K562 (cell line): ENCODE results near the gene SERGEF. TPM values are rescaled to one million over a fixed set of nuclear protein-coding genes. Genes with fewer than 3 reads are reported as not detected.

ENCODE experiments used
- ATAC-seq: fragments of 200-7000 bp; cut with Tn5 transposase; 3 replicates; pipeline ENCODE4 v1.9.1; 2020; ENCODE audit warnings: moderate library complexity
- BruUV-seq: library from RNA; stranded (reverse); fragments of 400-500 nt; replicated peaks from 2 replicates; lab custom pipeline; 2021; lab: Mats Ljungman, UMichigan
- CTCF ChIA-PET: fragments of 300-600 bp; formaldehyde crosslinking; extraction: SDS; loops from one replicate; lab custom pipeline; 2021; ENCODE audit warnings: low intra/inter-chr PET ratio; lab: Yijun Ruan, JAX
- POLR2A ChIA-PET: fragments of 300-600, 350-650 bp; sonication (Branson Sonifier 250); formaldehyde crosslinking; extraction: SDS; loops from one replicate; lab custom pipeline; 2021; ENCODE audit warnings: antibody characterized with exemption, inconsistent platforms; lab: Yijun Ruan, JAX
- DNase-seq, 4 experiments: peaks; one replicate each; pipeline versions ENCODE4 v3.0.0 to v3.0.0-alpha.2; 2011 to 2018; ENCODE audit warnings: low spot score in 3 of 4, mixed read lengths in 3 of 4; ENCODE audit errors: extremely low read depth in 1 of 4
- FAIRE-seq: peaks from 2 replicates; lab custom pipeline; 2011; peaks lifted over from hg19 to GRCh38; lab: Jason Lieb, UNC
- H2AFZ ChIP-seq: 2 replicates; pipeline ENCODE4 v1.6.0; 2011; ENCODE audit warnings: low read depth, low read length, control low read depth, inconsistent platforms
- H3K27ac ChIP-seq: fragments of 200-600 bp; 3 replicates; pipeline ENCODE4 v1.8.0; 2011; ENCODE audit warnings: low read depth, mild to moderate bottlenecking, control low read depth, inconsistent platforms, low read length, moderate library complexity, mixed read lengths; ENCODE audit errors: extremely low read depth
- H3K27me3 ChIP-seq, 2 experiments: fragments of 300-600 bp in 1 of 2; 2 replicates in 1 of 2; 3 replicates in 1 of 2; pipeline versions ENCODE4 v1.6.0 to v1.8.0; 2011; ENCODE audit warnings: inconsistent platforms in 2 of 2, low read length in 2 of 2, mild to moderate bottlenecking in 1 of 2, mixed read lengths in 1 of 2, moderate library complexity in 1 of 2; ENCODE audit not compliant: control insufficient read depth in 2 of 2, insufficient read depth in 2 of 2
- H3K36me3 ChIP-seq: fragments of 300-600 bp; 3 replicates; pipeline ENCODE4 v1.8.0; 2011; ENCODE audit warnings: mild to moderate bottlenecking, low read length, inconsistent platforms; ENCODE audit not compliant: control insufficient read depth, insufficient read depth
- H3K4me1 ChIP-seq, 2 experiments: fragments of 200-600 bp in 1 of 2; replicated peaks in 1 of 2; 2 replicates in 1 of 2; 3 replicates in 1 of 2; pipeline versions ENCODE4 v1.5.1 to v1.8.0; 2011; ENCODE audit warnings: inconsistent platforms in 2 of 2, low read length in 2 of 2, mild to moderate bottlenecking in 1 of 2, mixed read lengths in 1 of 2, moderate library complexity in 1 of 2; ENCODE audit not compliant: control insufficient read depth in 2 of 2, insufficient read depth in 2 of 2
- H3K4me2 ChIP-seq: 2 replicates; pipeline ENCODE4 v1.6.1; 2011; ENCODE audit warnings: low read length, control low read depth, inconsistent platforms, mixed read lengths; ENCODE audit not compliant: insufficient read depth
- H3K4me3 ChIP-seq: fragments of 200-600 bp; sonication (generic), shearing (Covaris generic); 2 replicates; pipeline ENCODE4 v1.5.1; 2016; ENCODE audit warnings: control low read depth, inconsistent platforms
- H3K79me2 ChIP-seq: fragments of 200-600 bp; 3 replicates; pipeline ENCODE4 v1.8.0; 2011; ENCODE audit warnings: low read length, inconsistent platforms; ENCODE audit not compliant: control insufficient read depth, insufficient read depth
- H3K9ac ChIP-seq, 2 experiments: 2 replicates each; pipeline versions ENCODE4 v1.6.0 to v1.6.1; 2011; ENCODE audit warnings: low read depth in 2 of 2, low read length in 2 of 2, control low read depth in 1 of 2, inconsistent platforms in 1 of 2, mild to moderate bottlenecking in 1 of 2, mixed read lengths in 1 of 2; ENCODE audit not compliant: insufficient read depth in 1 of 2
- H3K9me1 ChIP-seq: one replicate; pipeline ENCODE4 v1.6.0; 2011; ENCODE audit warnings: inconsistent platforms, mild to moderate bottlenecking, low read length, moderate library complexity; ENCODE audit not compliant: control insufficient read depth, insufficient read depth
- H3K9me3 ChIP-seq: replicated peaks from 2 replicates; pipeline ENCODE4 v1.5.1; 2011; ENCODE audit warnings: low read depth, low read length, inconsistent platforms; ENCODE audit not compliant: control insufficient read depth, insufficient read depth
- H4K20me1 ChIP-seq: replicated peaks from 2 replicates; pipeline ENCODE4 v1.6.1; 2011; ENCODE audit warnings: low read length, inconsistent platforms, mixed read lengths; ENCODE audit not compliant: control insufficient read depth, insufficient read depth
- CREBBP ChIP-seq: IDR thresholded peaks from one replicate; pipeline ENCODE4 v1.6.1; 2012; ENCODE audit warnings: low read depth, mild to moderate bottlenecking, control low read depth, inconsistent platforms, low read length
- ETV5 ChIP-seq: sonication (generic); formaldehyde crosslinking; IDR thresholded peaks from 2 replicates; pipeline ENCODE4 v1.4.0; 2020; ENCODE audit warnings: low read depth, mild to moderate bottlenecking, missing genetic modification reagents
- FOS ChIP-seq: IDR thresholded peaks from 3 replicates; pipeline ENCODE4 v1.6.1; 2011; ENCODE audit not compliant: insufficient read length; ENCODE audit errors: extremely low read depth
- ILF3 ChIP-seq: fragments of 450-650 bp; IDR thresholded peaks from 2 replicates; pipeline ENCODE4 v1.6.1; 2018; ENCODE audit warnings: antibody characterized with exemption, mild to moderate bottlenecking, moderate library complexity, borderline replicate concordance
- MBD2 ChIP-seq: sonication (generic); IDR thresholded peaks from 2 replicates; pipeline ENCODE4 v1.6.1; 2016; ENCODE audit warnings: low read depth, borderline replicate concordance
- RCOR1 ChIP-seq, 2 experiments: IDR thresholded peaks; 2 replicates each; pipeline ENCODE4 v1.6.1; 2012; ENCODE audit warnings: low read depth in 2 of 2, low read length in 2 of 2, borderline replicate concordance in 1 of 2, improper control_type of control experiment in 1 of 2
- ZFP1 ChIP-seq: fragments of 450-650 bp; formaldehyde crosslinking; IDR thresholded peaks from 2 replicates; pipeline ENCODE4 v1.4.0; 2020; ENCODE audit warnings: mild to moderate bottlenecking, mixed read lengths
- ZNF584 ChIP-seq: fragments of 200-800 bp; sonication (Bioruptor generic); IDR thresholded peaks from 2 replicates; pipeline ENCODE4 v1.6.1; 2016; ENCODE audit warnings: low read depth, mild to moderate bottlenecking, missing genetic modification characterization, missing compliant biosample characterization
- WGBS: fragments of 100-300 bp; shearing (Covaris generic); methylation state at CpG from one replicate; pipeline ENCODE4 v1.1.6; 2016; ENCODE audit warnings: low coverage, mixed read lengths; ENCODE audit not compliant: insufficient coverage; ENCODE audit errors: missing lambda C conversion rate; 5-methylcytosine and 5-hydroxymethylcytosine counted together
- in situ Hi-C: fragments of 300-500 bp; cut with MboI; formaldehyde crosslinking; loops from 4 replicates; pipeline ENCODE4 v1.15.0; 2018; ENCODE audit warnings: inconsistent platforms, mixed read lengths
- intact Hi-C: fragments of 100-400 bp; cut with micrococcal nuclease; formaldehyde crosslinking; loops from 2 replicates; pipeline ENCODE4 v1.14.2; 2022
- polyA plus RNA-seq, 8 experiments: library from polyadenylated mRNA; depleted of rRNA in 4 of 8; stranded (reverse) in 5 of 8; unstranded in 3 of 8; fragments of >200 nt; fragmentation: Nextera tagmentation in 2 of 8; fragmentation: Illumina TruSeq in 1 of 8; extraction: Ambion mirVana in 2 of 8; extraction: Trizol in 1 of 8; gene quantifications; 2 replicates each; pipeline versions ENCODE4 v1.2.1 to v1.2.3, GENCODE V29; 2011 to 2014; ENCODE audit warnings: inconsistent platforms in 1 of 8, missing spikeins in 1 of 8
- total RNA-seq, 7 experiments: library from RNA; depleted of rRNA in 6 of 7; stranded (reverse); fragments of >200 nt in 6 of 7; fragmentation: Illumina TruSeq in 2 of 7; extraction: Trizol in 2 of 7; gene quantifications; 2 replicates each; pipeline versions ENCODE4 v1.2.1 to v1.2.3, GENCODE V29; 2011 to 2021; ENCODE audit warnings: low replicate concordance in 1 of 7

The SERGEF gene
- total and polyA plus RNA-seq, 9 of the 15 experiments (the other 6 are each of a cell fraction or from before 2014, with no cell fraction given): 10.2 to 28.0 (median 19.9) TPM

- no peaks in the 10 kb centered on the region for H3K4me1 ChIP-seq
- in situ Hi-C loops: loop anchor here (10.0 kb wide), 1 partner anchor 661 kb away; no protein-coding TSS in a partner anchor
- no peak overlapping the region for H3K4me2 ChIP-seq
- H3K27ac ChIP-seq: no peak overlapping the region
- intact Hi-C loops: no loop called here
- 81% methylated on average over 21 of the region's 27 CpGs for WGBS
- no peak overlapping the region for H3K4me3 ChIP-seq
- no peaks in the 10 kb centered on the region for H3K9me1 ChIP-seq
- DNase-seq (no peak), ATAC-seq (no peak), FAIRE-seq (no peak)
- no peaks in the 10 kb centered on the region for H3K27me3 ChIP-seq
- H3K9ac ChIP-seq: no peak overlapping the region
- no peaks in the 10 kb centered on the region for H3K79me2 ChIP-seq
- H4K20me1 ChIP-seq: no peaks in the 10 kb centered on the region
- ChIA-PET POLR2A (interaction anchor here (1.2 to 1.6 kb wide), 2 partner anchors 8 to 18 kb away, joined by 3 to 4 read pairs; no protein-coding TSS in a partner anchor), CTCF (no interaction called here)
- TF ChIP-seq FOS (no peak), CREBBP (no peak), ETV5 (CRISPR knock-in tag) (no peak), RCOR1 (IDR thresholded peaks at IDR 0.05; ENCODE audit: borderline replicate concordance in 1 of 2, low read depth in 2 of 2, low read length in 2 of 2) (no peak), ILF3 (no peak), ZFP1 (CRISPR knock-in tag) (no peak), MBD2 (no peak), ZNF584 (CRISPR knock-in tag) (no peak)
- BruUV-seq: no TSS peak
- H2AFZ ChIP-seq: no peak overlapping the region
- no peaks in the 10 kb centered on the region for H3K9me3 ChIP-seq
- H3K36me3 ChIP-seq: no peaks in the 10 kb centered on the region
These were observed 128.9 kb downstream of the SERGEF start for GRCh38 chr11:17883946-17884345.
